ENCODE data around the gene CDC45. TPM values are rescaled to one million over a fixed set of nuclear protein-coding genes. Genes with fewer than 3 reads are reported as not detected.

The CDC45 gene
- total RNA-seq, 2 experiments from 2014 or later: 109 to 111 TPM

DNA sequence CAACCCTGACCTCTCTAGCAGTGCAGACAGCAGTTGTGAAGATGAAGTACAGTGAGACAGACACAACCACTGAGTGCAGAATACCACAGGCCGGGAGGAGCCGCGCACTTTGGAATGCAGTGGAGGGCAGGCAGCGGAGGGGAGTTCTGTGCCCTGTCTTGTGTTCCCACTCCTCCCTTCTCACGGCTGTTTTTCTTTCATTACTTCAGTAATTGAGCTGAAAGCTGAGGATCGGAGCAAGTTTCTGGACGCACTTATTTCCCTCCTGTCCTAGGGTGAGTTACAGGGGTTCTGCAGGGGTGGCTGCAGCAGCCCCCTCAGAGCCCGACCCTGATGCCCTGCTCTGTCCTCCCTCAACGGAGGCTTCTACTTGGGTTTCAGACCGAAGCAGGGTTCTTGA, 38.9 kb downstream of the CDC45 start:
- ATAC-seq (no peak), DNase-seq (no peak)
- intact Hi-C loops (cut with micrococcal nuclease): no loop called here
- no peak overlapping the region for H3K4me3 Mint-ChIP-seq
- TF ChIP-seq, protein P1, sequence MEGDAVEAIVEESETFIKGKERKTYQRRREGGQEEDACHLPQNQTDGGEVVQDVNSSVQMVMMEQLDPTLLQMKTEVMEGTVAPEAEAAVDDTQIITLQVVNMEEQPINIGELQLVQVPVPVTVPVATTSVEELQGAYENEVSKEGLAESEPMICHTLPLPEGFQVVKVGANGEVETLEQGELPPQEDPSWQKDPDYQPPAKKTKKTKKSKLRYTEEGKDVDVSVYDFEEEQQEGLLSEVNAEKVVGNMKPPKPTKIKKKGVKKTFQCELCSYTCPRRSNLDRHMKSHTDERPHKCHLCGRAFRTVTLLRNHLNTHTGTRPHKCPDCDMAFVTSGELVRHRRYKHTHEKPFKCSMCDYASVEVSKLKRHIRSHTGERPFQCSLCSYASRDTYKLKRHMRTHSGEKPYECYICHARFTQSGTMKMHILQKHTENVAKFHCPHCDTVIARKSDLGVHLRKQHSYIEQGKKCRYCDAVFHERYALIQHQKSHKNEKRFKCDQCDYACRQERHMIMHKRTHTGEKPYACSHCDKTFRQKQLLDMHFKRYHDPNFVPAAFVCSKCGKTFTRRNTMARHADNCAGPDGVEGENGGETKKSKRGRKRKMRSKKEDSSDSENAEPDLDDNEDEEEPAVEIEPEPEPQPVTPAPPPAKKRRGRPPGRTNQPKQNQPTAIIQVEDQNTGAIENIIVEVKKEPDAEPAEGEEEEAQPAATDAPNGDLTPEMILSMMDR (IDR thresholded peaks at IDR 0.05): no peak
- POLR2A ChIA-PET: no interaction called here
- no peaks in the 10 kb centered on the region for H3K9me3 Mint-ChIP-seq
- peaks cover 44% of the 10 kb centered on the region for H3K36me3 Mint-ChIP-seq (ENCODE audit: low read depth)
- H3K4me1 Mint-ChIP-seq (ENCODE audit: low read depth): peaks cover 1% of the 10 kb centered on the region
- CTCF ChIA-PET: interaction anchor here (1.1 to 1.3 kb wide), 3 partner anchors 12 to 111 kb away, joined by 3 read pairs; no protein-coding TSS in a partner anchor
- H3K27me3 Mint-ChIP-seq: peaks cover 5% of the 10 kb centered on the region
- H3K27ac Mint-ChIP-seq: no peak overlapping the region

DNA sequence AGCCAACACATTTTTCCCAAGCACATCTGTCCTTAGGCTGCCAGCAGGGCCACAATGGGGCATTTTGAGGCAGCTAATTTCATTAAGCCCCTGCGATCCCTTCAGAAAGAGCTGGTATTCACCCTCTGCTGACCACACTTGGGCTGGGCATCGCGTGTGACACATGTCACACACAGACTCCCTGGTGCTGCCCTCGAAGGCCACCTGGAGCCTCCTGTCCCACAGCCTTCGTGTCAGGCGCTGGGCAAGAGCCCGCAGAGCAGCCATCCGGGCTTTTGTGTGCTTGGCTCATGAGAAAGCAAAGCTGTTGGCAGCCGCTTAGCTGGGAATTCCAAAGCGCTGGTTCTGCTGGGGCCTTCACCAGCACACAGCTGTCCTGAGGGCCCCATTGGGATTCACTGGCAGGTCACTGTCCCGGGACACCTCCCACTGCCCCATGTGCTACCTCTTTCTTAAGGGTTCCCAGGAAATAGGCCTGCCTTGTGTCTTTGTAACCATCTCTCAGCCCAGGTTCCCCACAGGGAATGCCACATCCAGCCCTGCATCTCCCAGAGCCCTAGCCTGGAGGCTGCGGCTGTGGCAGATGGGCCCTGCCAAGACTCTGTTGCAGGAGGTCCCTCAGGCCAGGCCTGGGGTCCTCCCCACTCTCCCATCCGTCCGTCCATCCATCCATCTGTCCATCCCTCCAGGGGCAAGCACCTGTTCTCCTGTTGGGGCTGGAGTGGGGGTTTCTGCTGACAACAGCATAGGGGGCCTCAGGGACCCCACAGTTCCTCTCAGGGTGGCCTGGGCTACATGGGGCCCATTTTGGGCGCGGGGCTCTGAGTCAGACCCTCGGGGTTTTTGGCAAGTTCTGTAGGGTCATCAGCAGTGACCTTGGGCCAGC, 39.6 kb downstream of the CDC45 start:
- peaks cover 9% of the 10 kb centered on the region for H3K27me3 Mint-ChIP-seq
- H3K4me1 Mint-ChIP-seq (ENCODE audit: low read depth): peaks cover 5% of the 10 kb centered on the region
- intact Hi-C loops (cut with micrococcal nuclease): no loop called here
- peaks cover 39% of the 10 kb centered on the region for H3K36me3 Mint-ChIP-seq (ENCODE audit: low read depth)
- no peak overlapping the region for H3K4me3 Mint-ChIP-seq
- ATAC-seq (no peak), DNase-seq (no peak)
- ChIA-PET POLR2A (no interaction called here), CTCF (interaction anchor here (1.1 to 1.3 kb wide), 3 partner anchors 11 to 110 kb away, joined by 3 read pairs; no protein-coding TSS in a partner anchor)
- TF ChIP-seq, protein P1 (IDR thresholded peaks at IDR 0.05): no peak
- H3K9me3 Mint-ChIP-seq: no peaks in the 10 kb centered on the region
- no peak overlapping the region for H3K27ac Mint-ChIP-seq

DNA sequence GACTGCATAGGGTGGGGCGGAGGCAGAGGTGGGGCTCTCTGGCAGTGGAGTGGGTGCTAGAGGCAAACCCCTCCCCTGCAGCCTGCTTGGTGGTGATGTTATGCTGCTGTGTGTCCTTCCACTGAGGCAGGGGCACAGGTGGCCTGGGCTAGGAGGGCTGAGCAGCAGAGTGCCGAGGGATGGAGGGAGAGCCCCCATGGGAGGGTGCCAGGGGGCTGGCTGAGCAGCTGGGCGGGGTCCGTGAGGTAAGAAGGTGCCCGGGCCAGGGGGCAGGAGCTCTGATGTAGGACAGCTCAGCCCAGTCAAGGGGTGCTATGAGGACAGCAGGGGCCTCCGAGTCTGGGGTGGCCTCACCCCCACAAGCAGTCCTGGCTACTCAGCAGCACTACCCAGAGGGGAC, 40.3 kb downstream of the CDC45 start:
- Mint-ChIP-seq H3K27ac (no peak overlapping the region), H3K4me3 (no peak overlapping the region), H3K27me3 (peaks cover 14% of the 10 kb centered on the region), H3K4me1 (ENCODE audit: low read depth) (peaks cover 8% of the 10 kb centered on the region), H3K36me3 (ENCODE audit: low read depth) (peaks cover 32% of the 10 kb centered on the region), H3K9me3 (no peaks in the 10 kb centered on the region)
- CTCF ChIA-PET: no interaction called here
- POLR2A ChIA-PET: interaction anchor here (1.3 kb wide), 1 partner anchor 18 kb away, joined by 7 read pairs; no protein-coding TSS in a partner anchor
- DNase-seq (no peak), ATAC-seq (no peak)
- TF ChIP-seq, protein P1 (IDR thresholded peaks at IDR 0.05): no peak
- intact Hi-C loops (cut with micrococcal nuclease): loop anchor here (10.0 kb wide), 1 partner anchor 95 kb away; no protein-coding TSS in a partner anchor

DNA sequence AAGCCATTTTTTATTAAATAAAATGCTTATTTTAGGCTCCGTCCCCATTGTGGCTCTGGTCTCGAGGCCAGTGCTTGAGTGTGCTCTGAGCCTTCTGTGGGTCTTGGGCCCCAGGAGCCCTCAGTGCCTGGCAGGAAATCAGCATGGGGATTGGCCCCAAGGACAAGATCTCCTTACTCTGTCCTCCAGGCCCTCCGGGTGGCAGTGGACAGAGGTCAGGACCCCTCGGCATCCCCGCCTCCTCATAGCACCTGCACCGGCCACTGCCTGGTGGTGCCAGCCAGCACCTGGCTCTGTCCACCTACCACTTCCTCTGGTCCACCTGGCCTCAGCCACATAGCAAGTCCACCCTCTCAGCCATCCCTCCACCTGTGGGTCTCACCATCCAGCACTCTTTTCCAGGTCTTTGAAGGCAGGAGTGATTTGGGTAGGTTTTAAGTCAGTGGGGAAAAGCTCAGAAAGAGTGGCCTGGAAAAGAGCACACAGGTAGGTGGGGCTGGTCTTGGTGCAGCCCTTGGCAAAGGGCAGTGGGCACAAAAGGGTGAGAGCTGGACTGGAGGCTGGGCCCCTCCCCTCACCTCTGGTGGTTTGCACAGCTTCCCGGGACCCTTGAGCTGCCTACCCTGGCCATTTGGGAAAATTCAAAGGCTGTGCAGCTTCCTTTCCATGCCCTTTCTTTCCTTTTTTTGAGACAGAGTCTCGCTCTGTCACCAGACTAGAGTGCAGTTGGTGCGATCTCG, 41.0 kb downstream of the CDC45 start:
- intact Hi-C loops (cut with micrococcal nuclease): loop anchor here (10.0 kb wide), 1 partner anchor 94 kb away; no protein-coding TSS in a partner anchor
- TF ChIP-seq, protein P1 (IDR thresholded peaks at IDR 0.05): no peak
- Mint-ChIP-seq H3K36me3 (ENCODE audit: low read depth) (peaks cover 25% of the 10 kb centered on the region), H3K4me3 (no peak overlapping the region), H3K9me3 (no peaks in the 10 kb centered on the region), H3K27ac (no peak overlapping the region), H3K27me3 (peaks cover 17% of the 10 kb centered on the region), H3K4me1 (ENCODE audit: low read depth) (peaks cover 9% of the 10 kb centered on the region)
- no peak for DNase-seq
- ATAC-seq: no peak
- CTCF ChIA-PET: no interaction called here
- POLR2A ChIA-PET: interaction anchor here (1.0 to 2.4 kb wide), 4 partner anchors 11 to 109 kb away, joined by 3 to 7 read pairs (median 4); no protein-coding TSS in a partner anchor
